HepG2 (cell line): Measurements from ENCODE around the gene FBF1. TPM values are rescaled to one million over a fixed set of nuclear protein-coding genes. Genes with fewer than 3 reads are reported as not detected.

ENCODE experiments used
- AKAP8 ChIP-seq: sonication (generic); formaldehyde crosslinking; IDR thresholded peaks from 2 replicates; pipeline ENCODE4 v1.5.1; 2020; ENCODE audit warnings: mild to moderate bottlenecking, missing genetic modification reagents
- AKNA ChIP-seq: sonication (generic); formaldehyde crosslinking; IDR thresholded peaks from 2 replicates; pipeline ENCODE4 v1.4.0; 2020; ENCODE audit warnings: missing genetic modification reagents, borderline replicate concordance
- ARNT2 ChIP-seq: sonication (generic); formaldehyde crosslinking; IDR thresholded peaks from 2 replicates; pipeline ENCODE4 v1.8.0; 2022; ENCODE audit warnings: mild to moderate bottlenecking, low read depth, missing genetic modification reagents, moderate library complexity
- ATF7-NPFF ChIP-seq: sonication (generic); formaldehyde crosslinking; IDR thresholded peaks from 2 replicates; pipeline ENCODE4 v1.8.1; 2023; ENCODE audit warnings: mild to moderate bottlenecking, low read depth, missing genetic modification reagents, moderate library complexity
- FIP1L1 ChIP-seq: fragments of 200-400 bp; formaldehyde crosslinking; IDR thresholded peaks from 2 replicates; pipeline ENCODE4 v1.6.1; 2018; ENCODE audit warnings: low read depth, mild to moderate bottlenecking, low read length, moderate library complexity, borderline replicate concordance; ENCODE audit not compliant: insufficient read depth
- HIVEP1 ChIP-seq: sonication (generic); formaldehyde crosslinking; IDR thresholded peaks from 2 replicates; pipeline ENCODE4 v1.4.0; 2020; ENCODE audit warnings: mild to moderate bottlenecking, missing genetic modification reagents
- HOXA9 ChIP-seq: sonication (generic); formaldehyde crosslinking; IDR thresholded peaks from 2 replicates; pipeline ENCODE4 v1.8.1; 2022; ENCODE audit warnings: missing genetic modification reagents, mild to moderate bottlenecking, moderate library complexity, borderline replicate concordance
- MEIS1 ChIP-seq: sonication (generic); formaldehyde crosslinking; IDR thresholded peaks from 2 replicates; pipeline ENCODE4 v1.9.0; 2021; ENCODE audit warnings: mild to moderate bottlenecking, missing genetic modification reagents, moderate library complexity, borderline replicate concordance
- NFKB2 ChIP-seq: sonication (generic); formaldehyde crosslinking; IDR thresholded peaks from 2 replicates; pipeline ENCODE4 v1.4.0; 2020; ENCODE audit warnings: missing genetic modification reagents, borderline replicate concordance
- PHF8 ChIP-seq: sonication (generic); formaldehyde crosslinking; IDR thresholded peaks from 2 replicates; pipeline ENCODE4 v1.5.0; 2020; ENCODE audit warnings: missing genetic modification reagents
- REXO4 ChIP-seq: sonication (generic); formaldehyde crosslinking; IDR thresholded peaks from 2 replicates; pipeline ENCODE4 v1.8.0; 2022; ENCODE audit warnings: missing genetic modification reagents, mild to moderate bottlenecking, borderline replicate concordance
- ZNF143 ChIP-seq: sonication (generic); formaldehyde crosslinking; IDR thresholded peaks from 2 replicates; pipeline ENCODE4 v1.4.0; 2020; ENCODE audit warnings: missing genetic modification reagents
- ZNF367 ChIP-seq: sonication (generic); formaldehyde crosslinking; IDR thresholded peaks from 2 replicates; pipeline ENCODE4 v1.4.0; 2020; ENCODE audit warnings: missing genetic modification reagents, borderline replicate concordance
- ZNF382 ChIP-seq: sonication (generic); formaldehyde crosslinking; IDR thresholded peaks from 2 replicates; pipeline ENCODE4 v1.5.0; 2020; ENCODE audit warnings: missing genetic modification reagents, mild to moderate bottlenecking, borderline replicate concordance
- ZNF432 ChIP-seq: sonication (generic); formaldehyde crosslinking; IDR thresholded peaks from 2 replicates; pipeline ENCODE4 v1.5.0; 2020; ENCODE audit warnings: missing genetic modification reagents, mild to moderate bottlenecking, borderline replicate concordance
- ZNF496 ChIP-seq: sonication (generic); formaldehyde crosslinking; IDR thresholded peaks from 2 replicates; pipeline ENCODE4 v1.8.1; 2023; ENCODE audit warnings: mild to moderate bottlenecking, moderate library complexity, missing genetic modification reagents; ENCODE audit not compliant: insufficient replicate concordance
- ZNF510 ChIP-seq: sonication (generic); formaldehyde crosslinking; IDR thresholded peaks from 2 replicates; pipeline ENCODE4 v1.4.0; 2020; ENCODE audit warnings: low read depth, mild to moderate bottlenecking, missing genetic modification reagents
- ZNF549 ChIP-seq: sonication (generic); formaldehyde crosslinking; IDR thresholded peaks from 2 replicates; pipeline ENCODE4 v1.5.0; 2020; ENCODE audit warnings: missing genetic modification reagents
- ZNF552 ChIP-seq: sonication (generic); formaldehyde crosslinking; IDR thresholded peaks from 2 replicates; pipeline ENCODE4 v1.9.0; 2022; ENCODE audit warnings: missing genetic modification reagents, mild to moderate bottlenecking, borderline replicate concordance
- ZNF678 ChIP-seq: sonication (generic); formaldehyde crosslinking; IDR thresholded peaks from 2 replicates; pipeline ENCODE4 v1.4.0; 2020; ENCODE audit warnings: mild to moderate bottlenecking, missing genetic modification reagents
- ZNF720 ChIP-seq: sonication (generic); formaldehyde crosslinking; IDR thresholded peaks from 2 replicates; pipeline ENCODE4 v1.4.0; 2020; ENCODE audit warnings: missing genetic modification reagents
- ZNF782 ChIP-seq: sonication (generic); formaldehyde crosslinking; IDR thresholded peaks from 2 replicates; pipeline ENCODE4 v1.4.0; 2020; ENCODE audit warnings: missing genetic modification reagents, mild to moderate bottlenecking, borderline replicate concordance
- polyA plus RNA-seq, 8 experiments: library from polyadenylated mRNA; depleted of rRNA in 3 of 8; stranded (reverse) in 7 of 8; unstranded in 1 of 8; fragments of >200 nt; fragmentation: Illumina TruSeq in 4 of 8; extraction: Trizol in 4 of 8; gene quantifications; 2 replicates each; pipeline versions ENCODE4 v1.2.1 to v1.2.3, GENCODE V29; 2011 to 2016; ENCODE audit warnings: low read depth in 4 of 8, missing spikeins in 1 of 8, mixed read lengths in 1 of 8; ENCODE audit not compliant: insufficient read depth in 1 of 8
- total RNA-seq, 5 experiments: library from RNA; depleted of rRNA; stranded (reverse); fragments of >200 nt; fragmentation: Illumina TruSeq; extraction: Trizol; gene quantifications; 2 replicates each; pipeline ENCODE4 v1.2.3, GENCODE V29; 2016; ENCODE audit warnings: low read depth in 1 of 5

The FBF1 gene
- total and polyA plus RNA-seq, 2 of the 13 experiments (the other 11 are each of a cell fraction or from before 2014, with no cell fraction given) = 2.4 to 8.1 TPM

GRCh38 chr17:75978938-75979704 is 38.3 kb upstream of the FBF1 start, which contains the start of the genes ACOX1 and TEN1 (continued):
- TF ChIP-seq ZNF367 (CRISPR knock-in tag) (no peak), ZNF720 (0 out of 2 replicates have a peak, but pooled peaks have one; percentile 16), HOXA9 (CRISPR knock-in tag) (0 out of 2 replicates have a peak, but pooled peaks have one; percentile 81), MEIS1 (CRISPR knock-in tag) (peak; percentile 92; the same call in 1 of the 2 replicates), ZNF432 (CRISPR knock-in tag) (no peak), NFKB2 (CRISPR knock-in tag) (peak; percentile 76; the same call in 1 of the 2 replicates), PHF8 (CRISPR knock-in tag) (peak; percentile 82), ZNF496 (CRISPR knock-in tag) (no peak), ZNF549 (CRISPR knock-in tag) (no peak; the same call in 1 of the 2 replicates), REXO4 (no peak), ZNF143 (CRISPR knock-in tag) (peak; percentile 18; the same call in 1 of the 2 replicates), ATF7-NPFF (CRISPR knock-in tag) (peak; percentile 64), ARNT2 (no peak; the same call in none of the 2 replicates), FIP1L1 (0 out of 2 replicates have a peak, but pooled peaks have one; percentile 31), AKAP8 (CRISPR knock-in tag) (0 out of 2 replicates have a peak, but pooled peaks have one; percentile 60), ZNF382 (no peak), ZNF782 (peak; percentile 92; the same call in 1 of the 2 replicates), AKNA (CRISPR knock-in tag) (no peak), ZNF678 (peak; percentile 91), ZNF510 (CRISPR knock-in tag) (peak; percentile 90), ZNF552 (CRISPR knock-in tag) (0 out of 2 replicates have a peak, but pooled peaks have one; percentile 10), HIVEP1 (peak; percentile 93)
